GM12878 (cell line): ENCODE results near the gene COTL1. TPM values are rescaled to one million over a fixed set of nuclear protein-coding genes. Genes with fewer than 3 reads are reported as not detected.
A peak's percentile ranks its signal among the peaks of the same experiment; 100 is the strongest.

ENCODE experiments used
- ATAC-seq: fragments of 200-7000 bp; cut with Tn5 transposase; 3 replicates; pipeline ENCODE4 v1.9.1; 2020; ENCODE audit warnings: mild to moderate bottlenecking, moderate library complexity
- BruUV-seq: library from RNA; stranded (reverse); fragments of 400-500 nt; replicated peaks from 2 replicates; lab custom pipeline; 2021; lab: Mats Ljungman, UMichigan
- CTCF ChIA-PET: fragments of 300-600 bp; sonication (Branson Sonifier 250); formaldehyde crosslinking; extraction: SDS; loops from one replicate; lab custom pipeline; 2021; ENCODE audit warnings: inconsistent platforms; lab: Yijun Ruan, JAX
- POLR2A ChIA-PET: fragments of 350-600 bp; formaldehyde crosslinking; extraction: SDS; loops from one replicate; lab custom pipeline; 2021; ENCODE audit warnings: inconsistent platforms; lab: Charles Lee
- RAD21 ChIA-PET: fragments of 300-600 bp; sonication (Branson Sonifier 250); formaldehyde crosslinking; loops from one replicate; lab custom pipeline; 2023; ENCODE audit warnings: antibody characterized with exemption; ENCODE audit not compliant: unreplicated experiment; lab: Charles Lee
- SMC1A ChIA-PET: fragments of 300-600 bp; sonication (Branson Sonifier 250); formaldehyde crosslinking; loops from one replicate; lab custom pipeline; 2023; ENCODE audit not compliant: unreplicated experiment, uncharacterized antibody; lab: Charles Lee
- DNase-seq: peaks from one replicate; pipeline ENCODE4 v3.0.0-alpha.2; 2011; ENCODE audit warnings: low read depth, low spot score
- FAIRE-seq: peaks from 3 replicates; lab custom pipeline; 2011; peaks lifted over from hg19 to GRCh38; lab: Jason Lieb, UNC
- H2AFZ ChIP-seq: 2 replicates; pipeline ENCODE4 v1.6.0; 2011; ENCODE audit warnings: low read depth, low read length, control low read depth; ENCODE audit not compliant: control insufficient read depth
- H3K27ac ChIP-seq: 2 replicates; pipeline ENCODE4 v1.5.1; 2011; ENCODE audit warnings: control low read depth; ENCODE audit not compliant: control insufficient read depth, insufficient read depth
- H3K27me3 ChIP-seq, 2 experiments: replicated peaks in 1 of 2; 2 replicates each; pipeline versions ENCODE4 v1.6.0 to v1.6.1; 2011; ENCODE audit warnings: low read length in 1 of 2; ENCODE audit not compliant: control insufficient read depth in 2 of 2, insufficient read depth in 2 of 2
- H3K36me3 ChIP-seq, 2 experiments: 2 replicates each; pipeline ENCODE4 v1.5.1; 2011; ENCODE audit warnings: low read length in 1 of 2; ENCODE audit not compliant: control insufficient read depth in 2 of 2, insufficient read depth in 2 of 2
- H3K4me1 ChIP-seq: 2 replicates; pipeline ENCODE4 v1.6.1; 2011; ENCODE audit warnings: mild to moderate bottlenecking, low read length, moderate library complexity, mixed read lengths; ENCODE audit not compliant: control insufficient read depth, insufficient read depth
- H3K4me2 ChIP-seq: 2 replicates; pipeline ENCODE4 v1.6.0; 2011; ENCODE audit warnings: control low read depth; ENCODE audit not compliant: control insufficient read depth, insufficient read depth
- H3K4me3 ChIP-seq: fragments of 200-600 bp; sonication (generic); 2 replicates; pipeline ENCODE4 v1.5.1; 2016
- H3K79me2 ChIP-seq: 2 replicates; pipeline ENCODE4 v1.6.0; 2011; ENCODE audit warnings: low read length; ENCODE audit not compliant: control insufficient read depth, insufficient read depth
- H3K9ac ChIP-seq: 2 replicates; pipeline ENCODE4 v1.8.0; 2011; ENCODE audit warnings: low read length, control low read depth, mixed read lengths; ENCODE audit not compliant: control insufficient read depth, insufficient read depth
- H3K9me3 ChIP-seq: replicated peaks from 3 replicates; pipeline ENCODE4 v1.5.1; 2011; ENCODE audit warnings: mild to moderate bottlenecking, low read length; ENCODE audit not compliant: control insufficient read depth, insufficient read depth
- H4K20me1 ChIP-seq: 2 replicates; pipeline ENCODE4 v1.6.0; 2011; ENCODE audit not compliant: control insufficient read depth, insufficient read depth
- BRCA1 ChIP-seq: IDR thresholded peaks from 2 replicates; pipeline ENCODE4 v1.6.1; 2011; ENCODE audit warnings: low read depth, low read length, improper control_type of control experiment
- CBFB ChIP-seq: IDR thresholded peaks from 2 replicates; pipeline ENCODE4 v1.6.1; 2016; ENCODE audit warnings: antibody characterized with exemption, low read depth
- CREM ChIP-seq: IDR thresholded peaks from 2 replicates; pipeline ENCODE4 v1.6.1; 2014; ENCODE audit warnings: antibody characterized with exemption, low read depth
- IKZF1 ChIP-seq: fragments of 450-650 bp; conservative IDR thresholded peaks from 2 replicates; pipeline ENCODE4 v1.6.1; 2017; ENCODE audit warnings: antibody characterized with exemption, mild to moderate bottlenecking
- IRF4 ChIP-seq: IDR thresholded peaks from 2 replicates; pipeline ENCODE4 v1.6.1; 2011; ENCODE audit warnings: low read depth, low read length
- JUNB ChIP-seq: IDR thresholded peaks from 2 replicates; pipeline ENCODE4 v1.6.1; 2016; ENCODE audit warnings: antibody characterized with exemption, mild to moderate bottlenecking
- JUND ChIP-seq: IDR thresholded peaks from 2 replicates; pipeline ENCODE4 v1.6.1; 2012; ENCODE audit warnings: low read depth, mild to moderate bottlenecking, low read length, improper control_type of control experiment, moderate library complexity
- MLLT1 ChIP-seq: fragments of 450-650 bp; IDR thresholded peaks from 2 replicates; pipeline ENCODE4 v1.6.1; 2016; ENCODE audit warnings: mild to moderate bottlenecking
- NFIC ChIP-seq: IDR thresholded peaks from 2 replicates; pipeline ENCODE4 v1.6.1; 2012; ENCODE audit warnings: low read depth, mild to moderate bottlenecking, inconsistent platforms, low read length, moderate library complexity
- PAX5 ChIP-seq: IDR thresholded peaks from 2 replicates; pipeline ENCODE4 v1.6.1; 2011; ENCODE audit warnings: low read depth, low read length, borderline replicate concordance
- RUNX3 ChIP-seq: IDR thresholded peaks from 2 replicates; pipeline ENCODE4 v1.6.1; 2012; ENCODE audit warnings: low read length, inconsistent platforms
- WRNIP1 ChIP-seq: IDR thresholded peaks from 2 replicates; pipeline ENCODE4 v1.6.1; 2011; ENCODE audit warnings: low read depth, low read length, improper control_type of control experiment, borderline replicate concordance
- ZNF384 ChIP-seq: IDR thresholded peaks from 2 replicates; pipeline ENCODE4 v1.6.1; 2012; ENCODE audit warnings: low read depth, mild to moderate bottlenecking, low read length, improper control_type of control experiment, borderline replicate concordance
- WGBS: methylation state at CpG from one replicate; pipeline ENCODE4 v1.1.6; 2016; ENCODE audit warnings: low lambda C conversion rate; ENCODE audit not compliant: insufficient replicate concordance, insufficient coverage; ENCODE audit errors: missing lambda C conversion rate; 5-methylcytosine and 5-hydroxymethylcytosine counted together
- in situ Hi-C: fragments of 300-500 bp; cut with MboI; formaldehyde crosslinking; loops from 9 replicates; pipeline ENCODE4 v1.14.3; 2018; ENCODE audit warnings: mixed read lengths
- intact Hi-C: fragments of 100-400 bp; cut with micrococcal nuclease; formaldehyde crosslinking; loops from one replicate; pipeline ENCODE4 v1.14.2; 2022; ENCODE audit not compliant: unreplicated experiment
- polyA plus RNA-seq, 11 experiments: library from polyadenylated mRNA; depleted of rRNA in 4 of 11; unstranded in 6 of 11; stranded (reverse) in 5 of 11; fragments of >200 nt; fragmentation: Nextera tagmentation in 4 of 11; fragmentation: Illumina TruSeq in 1 of 11; extraction: Ambion mirVana in 4 of 11; extraction: Trizol in 1 of 11; gene quantifications; 1 replicate in 1 of 11; 2 replicates in 10 of 11; pipeline versions ENCODE4 v1.2.1 to v1.2.3, GENCODE V29; 2011 to 2016; ENCODE audit warnings: inconsistent platforms in 2 of 11, missing spikeins in 2 of 11, low read depth in 1 of 11
- total RNA-seq, 4 experiments: library from RNA; depleted of rRNA in 3 of 4; stranded (reverse); fragments of >200 nt in 3 of 4; fragmentation: Illumina TruSeq in 1 of 4; extraction: Trizol in 1 of 4; gene quantifications; 2 replicates each; pipeline versions ENCODE4 v1.2.1 to v1.2.3, GENCODE V29; 2013 to 2021
- TF ChIP-seq, protein P1 (sequence below): fragments of 450-650 bp; IDR thresholded peaks from 2 replicates; pipeline ENCODE4 v1.6.1; 2017; ENCODE audit warnings: low read depth, mild to moderate bottlenecking, moderate library complexity

The COTL1 gene
- total and polyA plus RNA-seq, 10 of the 15 experiments (the other 5 are each of a cell fraction or from before 2014, with no cell fraction given) = 140 to 894 (median 330) TPM

DNA sequence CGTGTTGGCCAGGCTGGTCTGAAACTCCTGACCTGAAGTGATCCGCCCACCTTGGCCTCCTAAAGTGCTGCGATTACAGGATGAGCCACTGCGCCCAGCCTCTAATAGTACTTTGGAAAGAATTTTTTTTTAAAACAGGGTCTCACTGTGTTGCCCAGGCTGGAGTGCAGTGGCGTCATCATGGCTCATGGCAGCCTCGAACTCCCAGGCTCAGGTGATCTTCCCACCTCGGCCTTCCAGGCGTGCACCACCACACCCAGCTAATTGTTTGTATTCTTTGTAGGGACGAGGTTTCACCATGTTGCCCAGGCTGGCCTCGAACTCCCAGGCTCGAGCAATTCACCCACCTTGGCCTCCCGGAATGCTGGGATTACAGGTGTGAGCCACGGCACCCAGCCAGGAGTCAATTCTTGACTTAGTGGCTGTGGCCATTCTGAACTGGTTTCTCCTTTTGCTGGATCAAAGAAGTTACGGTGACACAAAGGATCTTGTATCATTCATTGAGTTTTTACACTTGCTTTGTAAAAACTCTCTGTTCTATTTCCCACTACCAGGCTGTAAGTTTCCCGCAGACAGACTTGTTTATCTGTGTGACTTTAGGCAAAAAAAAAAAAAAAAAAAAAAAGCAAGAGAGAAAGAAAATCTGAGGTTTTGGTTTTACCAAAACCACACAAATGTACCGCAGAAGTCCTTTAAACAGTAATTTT, 12.7 kb upstream of the COTL1 start:
- H3K9me3 ChIP-seq = no peaks in the 10 kb centered on the region
- H3K4me3 ChIP-seq = no peak overlapping the region
- CTCF ChIA-PET = interaction anchor here (1.0 to 3.3 kb wide), 5 partner anchors 95 to 125 kb away, joined by 3 to 26 read pairs (median 10); no protein-coding TSS in a partner anchor
- no peak overlapping the region for H2AFZ ChIP-seq
- no peaks in the 10 kb centered on the region for H3K79me2 ChIP-seq
- peaks cover 29% of the 10 kb centered on the region for H3K4me1 ChIP-seq
- peak overlapping the region; percentile 56; the same call in 1 of the 2 replicates for H3K4me2 ChIP-seq
- POLR2A ChIA-PET = interaction anchor here (0.6 kb wide), 1 partner anchor 11 kb away, joined by 3 read pairs; no protein-coding TSS in a partner anchor
- no peaks in the 10 kb centered on the region for H4K20me1 ChIP-seq
- H3K9ac ChIP-seq = no peak overlapping the region
- H3K36me3 ChIP-seq = no peaks in the 10 kb centered on the region
- intact Hi-C loops (no loop called here), in situ Hi-C loops (loop anchor here (25.0 kb wide), 1 partner anchor 332 kb away; no protein-coding TSS in a partner anchor)
- 76% methylated on average over 16 of the region's 16 CpGs for WGBS
- RAD21 ChIA-PET = no interaction called here
- FAIRE-seq (no peak), ATAC-seq (no peak), DNase-seq (no peak)
- H3K27me3 ChIP-seq = no peaks in the 10 kb centered on the region
- TF ChIP-seq NFIC (peak; percentile 48; the same call in 1 of the 2 replicates), BRCA1 (no peak), CREM (no peak), MLLT1 (peak; percentile 81), IKZF1 (0 out of 2 replicates have a peak, but pooled peaks have one; percentile 14), JUNB (no peak), ZNF384 (peak; percentile 82), IRF4 (no peak), RUNX3 (peak; percentile 86), JUND (no peak), CBFB (0 out of 2 replicates have a peak, but pooled peaks have one; percentile 38), WRNIP1 (no peak), PAX5 (no peak)
- TF ChIP-seq, protein P1, sequence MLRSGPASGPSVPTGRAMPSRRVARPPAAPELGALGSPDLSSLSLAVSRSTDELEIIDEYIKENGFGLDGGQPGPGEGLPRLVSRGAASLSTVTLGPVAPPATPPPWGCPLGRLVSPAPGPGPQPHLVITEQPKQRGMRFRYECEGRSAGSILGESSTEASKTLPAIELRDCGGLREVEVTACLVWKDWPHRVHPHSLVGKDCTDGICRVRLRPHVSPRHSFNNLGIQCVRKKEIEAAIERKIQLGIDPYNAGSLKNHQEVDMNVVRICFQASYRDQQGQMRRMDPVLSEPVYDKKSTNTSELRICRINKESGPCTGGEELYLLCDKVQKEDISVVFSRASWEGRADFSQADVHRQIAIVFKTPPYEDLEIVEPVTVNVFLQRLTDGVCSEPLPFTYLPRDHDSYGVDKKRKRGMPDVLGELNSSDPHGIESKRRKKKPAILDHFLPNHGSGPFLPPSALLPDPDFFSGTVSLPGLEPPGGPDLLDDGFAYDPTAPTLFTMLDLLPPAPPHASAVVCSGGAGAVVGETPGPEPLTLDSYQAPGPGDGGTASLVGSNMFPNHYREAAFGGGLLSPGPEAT = 0 out of 2 replicates have a peak, but pooled peaks have one; percentile 44
- SMC1A ChIA-PET = interaction anchor here (1.0 to 3.9 kb wide), 2 partner anchors 8 to 95 kb away, joined by 8 to 21 read pairs; no protein-coding TSS in a partner anchor
- BruUV-seq = no TSS peak
- H3K27ac ChIP-seq = peak overlapping the region; percentile 38; the same call in 1 of the 2 replicates
